HepG2 (cell line): ENCODE results near the gene GSTM4. TPM values are rescaled to one million over a fixed set of nuclear protein-coding genes. Genes with fewer than 3 reads are reported as not detected.

Source experiments
- AFF4 ChIP-seq: sonication (generic); formaldehyde crosslinking; IDR thresholded peaks from 2 replicates; pipeline ENCODE4 v1.4.0; 2020; ENCODE audit warnings: missing genetic modification reagents
- BHLHE40 ChIP-seq: IDR thresholded peaks from 2 replicates; pipeline ENCODE4 v1.6.1; 2011; ENCODE audit warnings: low read length, improper control_type of control experiment
- CENPT ChIP-seq: sonication (generic); formaldehyde crosslinking; IDR thresholded peaks from 2 replicates; pipeline ENCODE4 v1.8.0; 2022; ENCODE audit warnings: low read depth, mild to moderate bottlenecking, moderate library complexity, missing genetic modification reagents
- CREB1 ChIP-seq, 2 experiments: fragments of 450-650 bp in 1 of 2; IDR thresholded peaks; 2 replicates each; pipeline ENCODE4 v1.6.1; 2016 to 2017; ENCODE audit warnings: control low read depth in 1 of 2, mild to moderate bottlenecking in 1 of 2, missing compliant biosample characterization in 1 of 2, missing genetic modification characterization in 1 of 2
- MEF2D ChIP-seq: sonication (generic); formaldehyde crosslinking; IDR thresholded peaks from 2 replicates; pipeline ENCODE4 v1.5.1; 2020; ENCODE audit warnings: mild to moderate bottlenecking, missing genetic modification reagents
- MLX ChIP-seq: IDR thresholded peaks from 2 replicates; pipeline ENCODE4 v1.6.1; 2016
- MXD4 ChIP-seq: IDR thresholded peaks from 2 replicates; pipeline ENCODE4 v1.6.1; 2016; ENCODE audit warnings: mild to moderate bottlenecking, missing biosample characterization, missing genetic modification reagents
- MXI1 ChIP-seq: IDR thresholded peaks from 3 replicates; pipeline ENCODE4 v1.6.1; 2012; ENCODE audit warnings: low read depth, low read length, inconsistent platforms, borderline replicate concordance
- PBX3 ChIP-seq: sonication (generic); formaldehyde crosslinking; IDR thresholded peaks from 2 replicates; pipeline ENCODE4 v1.8.1; 2023; ENCODE audit warnings: missing genetic modification reagents, inconsistent platforms, borderline replicate concordance
- WIZ ChIP-seq: sonication (generic); formaldehyde crosslinking; IDR thresholded peaks from 2 replicates; pipeline ENCODE4 v1.5.1; 2020; ENCODE audit warnings: mild to moderate bottlenecking, missing genetic modification reagents
- ZNF430 ChIP-seq: sonication (generic); formaldehyde crosslinking; IDR thresholded peaks from 2 replicates; pipeline ENCODE4 v1.9.0; 2021; ENCODE audit warnings: mild to moderate bottlenecking, missing genetic modification reagents
- ZNF546 ChIP-seq: sonication (generic); formaldehyde crosslinking; conservative IDR thresholded peaks from 2 replicates; pipeline ENCODE4 v1.8.1; 2023; ENCODE audit warnings: mild to moderate bottlenecking, missing genetic modification reagents
- ZNF597 ChIP-seq: sonication (generic); formaldehyde crosslinking; IDR thresholded peaks from 2 replicates; pipeline ENCODE4 v1.5.0; 2020; ENCODE audit warnings: missing genetic modification reagents
- ZNF740 ChIP-seq: sonication (generic); formaldehyde crosslinking; IDR thresholded peaks from 2 replicates; pipeline ENCODE4 v1.4.0; 2020; ENCODE audit warnings: missing genetic modification reagents
- ZNF766 ChIP-seq: sonication (generic); formaldehyde crosslinking; IDR thresholded peaks from 2 replicates; pipeline ENCODE4 v1.5.0; 2020; ENCODE audit warnings: missing genetic modification reagents, borderline replicate concordance
- polyA plus RNA-seq, 8 experiments: library from polyadenylated mRNA; depleted of rRNA in 3 of 8; stranded (reverse) in 7 of 8; unstranded in 1 of 8; fragments of >200 nt; fragmentation: Illumina TruSeq in 4 of 8; extraction: Trizol in 4 of 8; gene quantifications; 2 replicates each; pipeline versions ENCODE4 v1.2.1 to v1.2.3, GENCODE V29; 2011 to 2016; ENCODE audit warnings: low read depth in 4 of 8, missing spikeins in 1 of 8, mixed read lengths in 1 of 8; ENCODE audit not compliant: insufficient read depth in 1 of 8
- total RNA-seq, 5 experiments: library from RNA; depleted of rRNA; stranded (reverse); fragments of >200 nt; fragmentation: Illumina TruSeq; extraction: Trizol; gene quantifications; 2 replicates each; pipeline ENCODE4 v1.2.3, GENCODE V29; 2016; ENCODE audit warnings: low read depth in 1 of 5
- TF ChIP-seq, protein P1 (sequence below): sonication (generic); formaldehyde crosslinking; IDR thresholded peaks from 2 replicates; pipeline ENCODE4 v1.5.1; 2020; ENCODE audit warnings: missing genetic modification reagents, mild to moderate bottlenecking, borderline replicate concordance
- TF ChIP-seq, protein P2 (sequence below): sonication (generic); formaldehyde crosslinking; IDR thresholded peaks from 2 replicates; pipeline ENCODE4 v1.5.1; 2020; ENCODE audit warnings: missing genetic modification reagents, mild to moderate bottlenecking, borderline replicate concordance

Gene GSTM4
- total and polyA plus RNA-seq, 2 of the 13 experiments (the other 11 are each of a cell fraction or from before 2014, with no cell fraction given) = 25.3 to 40.8 TPM

GRCh38 chr1:109655615-109656519 is at the start of gene GSTM4 (continued):
- TF ChIP-seq PBX3 (CRISPR knock-in tag) (no peak), BHLHE40 (no peak), MEF2D (CRISPR knock-in tag) (peak; percentile 26; the same call in 1 of the 2 replicates), ZNF740 (CRISPR knock-in tag) (no peak), MXI1 (no peak), AFF4 (CRISPR knock-in tag) (no peak), ZNF546 (CRISPR knock-in tag) (no peak), CREB1 (IDR thresholded peaks at IDR 0.05) (0 out of 2 replicates have a peak, but pooled peaks have one; percentile 29), CREB1 (CRISPR knock-in tag; IDR thresholded peaks at IDR 0.05) (no peak), ZNF766 (CRISPR knock-in tag) (no peak), ZNF597 (CRISPR knock-in tag) (no peak), CENPT (CRISPR knock-in tag) (0 out of 2 replicates have a peak, but pooled peaks have one; percentile 17), ZNF430 (CRISPR knock-in tag) (peak; percentile 93), WIZ (no peak), MXD4 (CRISPR knock-in tag) (peak; percentile 63; the same call in 1 of the 2 replicates), MLX (CRISPR knock-in tag) (no peak)
- TF ChIP-seq, protein P1, sequence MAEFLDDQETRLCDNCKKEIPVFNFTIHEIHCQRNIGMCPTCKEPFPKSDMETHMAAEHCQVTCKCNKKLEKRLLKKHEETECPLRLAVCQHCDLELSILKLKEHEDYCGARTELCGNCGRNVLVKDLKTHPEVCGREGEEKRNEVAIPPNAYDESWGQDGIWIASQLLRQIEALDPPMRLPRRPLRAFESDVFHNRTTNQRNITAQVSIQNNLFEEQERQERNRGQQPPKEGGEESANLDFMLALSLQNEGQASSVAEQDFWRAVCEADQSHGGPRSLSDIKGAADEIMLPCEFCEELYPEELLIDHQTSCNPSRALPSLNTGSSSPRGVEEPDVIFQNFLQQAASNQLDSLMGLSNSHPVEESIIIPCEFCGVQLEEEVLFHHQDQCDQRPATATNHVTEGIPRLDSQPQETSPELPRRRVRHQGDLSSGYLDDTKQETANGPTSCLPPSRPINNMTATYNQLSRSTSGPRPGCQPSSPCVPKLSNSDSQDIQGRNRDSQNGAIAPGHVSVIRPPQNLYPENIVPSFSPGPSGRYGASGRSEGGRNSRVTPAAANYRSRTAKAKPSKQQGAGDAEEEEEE (CRISPR knock-in tag) = no peak
- TF ChIP-seq, protein P2, sequence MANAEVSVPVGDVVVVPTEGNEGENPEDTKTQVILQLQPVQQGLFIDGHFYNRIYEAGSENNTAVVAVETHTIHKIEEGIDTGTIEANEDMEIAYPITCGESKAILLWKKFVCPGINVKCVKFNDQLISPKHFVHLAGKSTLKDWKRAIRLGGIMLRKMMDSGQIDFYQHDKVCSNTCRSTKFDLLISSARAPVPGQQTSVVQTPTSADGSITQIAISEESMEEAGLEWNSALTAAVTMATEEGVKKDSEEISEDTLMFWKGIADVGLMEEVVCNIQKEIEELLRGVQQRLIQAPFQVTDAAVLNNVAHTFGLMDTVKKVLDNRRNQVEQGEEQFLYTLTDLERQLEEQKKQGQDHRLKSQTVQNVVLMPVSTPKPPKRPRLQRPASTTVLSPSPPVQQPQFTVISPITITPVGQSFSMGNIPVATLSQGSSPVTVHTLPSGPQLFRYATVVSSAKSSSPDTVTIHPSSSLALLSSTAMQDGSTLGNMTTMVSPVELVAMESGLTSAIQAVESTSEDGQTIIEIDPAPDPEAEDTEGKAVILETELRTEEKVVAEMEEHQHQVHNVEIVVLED (CRISPR knock-in tag) = peak; percentile 67; the same call in 1 of the 2 replicates
